ENCODE data around the gene OSBPL1A. TPM values are rescaled to one million over a fixed set of nuclear protein-coding genes. Genes with fewer than 3 reads are reported as not detected.

Gene OSBPL1A
- total RNA-seq, 1 donor from 2014 or later, result 82.8 TPM

GRCh38 chr18:24114924-24115549, 282.6 kb downstream of the OSBPL1A start:
- Histone ChIP-seq H3K4me1 (no peaks in the 10 kb centered on the region), H3K4me3 (no peak overlapping the region), H3K27ac (replicated peaks) (no peak overlapping the region), H3K27me3 (ENCODE audit: low read depth) (no peaks in the 10 kb centered on the region), H3K9me3 (replicated peaks) (no peaks in the 10 kb centered on the region), H3K36me3 (no peaks in the 10 kb centered on the region)
- intact Hi-C loops (cut with micrococcal nuclease), result no loop called here
- TF ChIP-seq, protein P1, sequence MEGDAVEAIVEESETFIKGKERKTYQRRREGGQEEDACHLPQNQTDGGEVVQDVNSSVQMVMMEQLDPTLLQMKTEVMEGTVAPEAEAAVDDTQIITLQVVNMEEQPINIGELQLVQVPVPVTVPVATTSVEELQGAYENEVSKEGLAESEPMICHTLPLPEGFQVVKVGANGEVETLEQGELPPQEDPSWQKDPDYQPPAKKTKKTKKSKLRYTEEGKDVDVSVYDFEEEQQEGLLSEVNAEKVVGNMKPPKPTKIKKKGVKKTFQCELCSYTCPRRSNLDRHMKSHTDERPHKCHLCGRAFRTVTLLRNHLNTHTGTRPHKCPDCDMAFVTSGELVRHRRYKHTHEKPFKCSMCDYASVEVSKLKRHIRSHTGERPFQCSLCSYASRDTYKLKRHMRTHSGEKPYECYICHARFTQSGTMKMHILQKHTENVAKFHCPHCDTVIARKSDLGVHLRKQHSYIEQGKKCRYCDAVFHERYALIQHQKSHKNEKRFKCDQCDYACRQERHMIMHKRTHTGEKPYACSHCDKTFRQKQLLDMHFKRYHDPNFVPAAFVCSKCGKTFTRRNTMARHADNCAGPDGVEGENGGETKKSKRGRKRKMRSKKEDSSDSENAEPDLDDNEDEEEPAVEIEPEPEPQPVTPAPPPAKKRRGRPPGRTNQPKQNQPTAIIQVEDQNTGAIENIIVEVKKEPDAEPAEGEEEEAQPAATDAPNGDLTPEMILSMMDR (IDR thresholded peaks at IDR 0.05; ENCODE audit: borderline replicate concordance), result no peak
- no peak for DNase-seq

DNA sequence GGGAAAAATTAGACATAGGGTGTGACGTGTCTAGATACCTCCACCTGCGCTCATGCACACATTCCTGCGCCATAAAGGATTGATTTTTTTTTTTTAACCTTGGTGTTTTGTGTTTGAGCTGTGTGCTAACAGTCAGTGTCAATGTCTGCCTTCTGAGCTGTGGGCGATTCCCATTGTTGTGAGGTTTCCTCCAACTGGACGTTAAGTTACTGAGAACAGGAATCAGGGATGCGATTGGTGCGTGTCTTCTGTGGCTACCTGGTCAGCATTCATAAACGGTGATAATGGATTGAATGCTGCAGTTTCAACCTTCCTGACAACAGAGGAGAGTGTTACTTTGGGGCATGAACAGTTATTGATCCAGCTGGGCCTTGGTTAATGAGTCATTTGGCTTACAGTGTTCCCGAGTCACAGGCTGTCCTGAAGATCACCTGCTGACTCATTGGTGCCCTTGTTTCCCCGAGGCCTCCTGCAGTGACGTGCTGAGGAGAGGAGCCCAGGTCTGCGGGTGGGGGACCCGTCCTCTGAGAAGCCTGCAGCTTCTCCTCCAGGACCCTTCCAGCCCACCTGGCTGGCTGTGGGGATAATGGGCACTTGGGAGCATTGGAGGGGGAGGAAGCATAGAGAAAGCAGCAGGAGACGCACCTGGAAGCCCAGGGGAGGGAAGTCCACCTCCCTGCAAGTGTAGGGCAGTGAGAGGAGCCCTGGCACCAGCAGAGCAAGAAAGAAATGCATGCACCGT, 284.6 kb downstream of the OSBPL1A start:
- Histone ChIP-seq H3K9me3 (replicated peaks) (no peaks in the 10 kb centered on the region), H3K27me3 (ENCODE audit: low read depth) (no peaks in the 10 kb centered on the region), H3K4me3 (no peak overlapping the region), H3K36me3 (no peaks in the 10 kb centered on the region), H3K4me1 (no peaks in the 10 kb centered on the region), H3K27ac (replicated peaks) (no peak overlapping the region)
- DNase-seq, result no peak
- TF ChIP-seq, protein P1 (IDR thresholded peaks at IDR 0.05; ENCODE audit: borderline replicate concordance), result no peak
- intact Hi-C loops (cut with micrococcal nuclease), result no loop called here

DNA sequence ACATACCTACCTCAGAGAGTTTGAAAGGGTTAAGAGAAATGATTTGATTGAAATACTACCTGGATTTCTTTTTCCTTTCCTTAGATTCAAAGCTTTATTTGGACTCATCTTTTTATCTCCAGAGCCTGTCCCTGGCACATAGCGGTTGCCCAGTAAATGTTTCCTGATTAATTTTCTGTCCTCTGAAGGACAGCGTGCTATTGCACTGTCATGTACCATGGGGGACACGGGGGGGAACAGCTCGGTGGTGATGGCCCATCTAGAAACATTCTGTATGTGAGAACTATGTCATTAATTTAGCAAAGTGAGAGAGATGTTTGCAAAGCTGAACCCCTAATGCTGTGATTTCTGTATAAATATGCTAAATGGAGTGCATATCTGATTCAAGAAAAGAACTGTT, 285.2 kb downstream of the OSBPL1A start:
- no peak overlapping the region for H3K4me3 ChIP-seq
- intact Hi-C loops (cut with micrococcal nuclease), result no loop called here
- no peaks in the 10 kb centered on the region for H3K36me3 ChIP-seq
- H3K4me1 ChIP-seq, result no peaks in the 10 kb centered on the region
- TF ChIP-seq, protein P1 (IDR thresholded peaks at IDR 0.05; ENCODE audit: borderline replicate concordance), result no peak
- no peak overlapping the region for H3K27ac ChIP-seq (replicated peaks)
- H3K9me3 ChIP-seq (replicated peaks), result no peaks in the 10 kb centered on the region
- H3K27me3 ChIP-seq (ENCODE audit: low read depth), result no peaks in the 10 kb centered on the region
- no peak for DNase-seq

Small RNAs within 50 kb of the gene (microRNA-seq; reads per million reads assigned to microRNA genes)
- not detected for gene MIR320C2

Other genes starting within 250 kb of the OSBPL1A start
- gene IMPACT, start 28.8 kb upstream of the OSBPL1A start, total RNA-seq, result 20.2 TPM
- gene HRH4, start 62.8 kb upstream of the OSBPL1A start, total RNA-seq, result 0.33 TPM